Measurements from ENCODE around the gene PKP3. TPM values are rescaled to one million over a fixed set of nuclear protein-coding genes. Genes with fewer than 3 reads are reported as not detected.

Gene PKP3
- total and polyA plus RNA-seq, 2 donors (not counting 1 experiment from before 2014, with no cell fraction given), result 0.78 TPM; not detected in 1

- H3K27me3 Mint-ChIP-seq, result no peaks in the 10 kb centered on the region
- Histone ChIP-seq H3K79me2 (ENCODE audit: control insufficient read depth, insufficient read depth, low read length) (no peaks in the 10 kb centered on the region), H3K4me2 (replicated peaks; ENCODE audit: low read depth, low read length, poor library complexity, severe bottlenecking) (no peak overlapping the region), H2AFZ (ENCODE audit: insufficient read depth, low read depth, low read length, poor library complexity, severe bottlenecking) (no peak overlapping the region), H3K4me3 (ENCODE audit: control extremely low read depth in 1 of 5, extremely low read depth in 1 of 5, insufficient read depth in 1 of 5, low read depth in 2 of 5, low read length in 4 of 5) (no peak overlapping the region), H3K4me1 (ENCODE audit: control insufficient read depth in 2 of 2, insufficient read depth in 2 of 2, low read length in 2 of 2) (peaks cover 12 to 15% of the 10 kb centered on the region in 2 donors), H3K9ac (ENCODE audit: low read length) (no peak overlapping the region), H3K36me3 (replicated peaks in 1 of 2; ENCODE audit: control extremely low read depth in 1 of 2, control insufficient read depth in 1 of 2, extremely low read depth in 1 of 2, insufficient read depth in 2 of 2, low read length in 1 of 2) (no peaks in the 10 kb centered on the region), H3K27me3 (replicated peaks in 1 of 4; ENCODE audit: control extremely low read depth in 1 of 4, control insufficient read depth in 3 of 4, insufficient read depth in 4 of 4, low read length in 3 of 4) (peaks cover 0 to 11% (median 0%) of the 10 kb centered on the region in 4 experiments), H3K9me3 (ENCODE audit: control extremely low read depth in 1 of 3, control insufficient read depth in 2 of 3, insufficient read depth in 1 of 3, low read length in 2 of 3) (peaks cover 0 to 3% (median 0%) of the 10 kb centered on the region in 3 donors), H4K20me1 (ENCODE audit: control insufficient read depth, insufficient read depth, low read length, poor library complexity, severe bottlenecking) (no peaks in the 10 kb centered on the region), H3K27ac (ENCODE audit: low read length in 2 of 2) (no peak overlapping the region)
- CTCF ChIA-PET, result no interaction called here
- H3K9me3 Mint-ChIP-seq (ENCODE audit: insufficient read depth), result no peaks in the 10 kb centered on the region
- no peak overlapping the region for H3K4me3 Mint-ChIP-seq
- ATAC-seq (ENCODE audit: low read depth) (no peak), DNase-seq (no peak)
- no peak overlapping the region for H3K27ac Mint-ChIP-seq
- intact Hi-C loops (cut with micrococcal nuclease), result no loop called here
- POLR2A ChIA-PET, result no interaction called here
- H3K4me1 Mint-ChIP-seq, result peaks cover 3% of the 10 kb centered on the region
- no peak for TF ChIP-seq EZH2 (IDR thresholded peaks at IDR 0.05; ENCODE audit: borderline replicate concordance, insufficient read depth, low read depth, low read length, poor library complexity, severe bottlenecking)
- TF ChIP-seq CTCF (IDR thresholded peaks at IDR 0.05), result no peak
- WGBS (ENCODE audit: insufficient coverage), result 79% methylated on average over 21 of the region's 25 CpGs
Measured at GRCh38 chr11:394858-395655, 1.0 kb downstream of the PKP3 start.

GRCh38 chr11:395866-396265 lies 1.9 kb downstream of the PKP3 start:
- POLR2A ChIA-PET, result interaction anchor here (0.6 kb wide), 1 partner anchor 38 kb away, joined by 3 read pairs; no protein-coding TSS in a partner anchor
- no peaks in the 10 kb centered on the region for H3K9me3 Mint-ChIP-seq (ENCODE audit: insufficient read depth)
- TF ChIP-seq EZH2 (IDR thresholded peaks at IDR 0.05; ENCODE audit: borderline replicate concordance, insufficient read depth, low read depth, low read length, poor library complexity, severe bottlenecking) (no peak), CTCF (IDR thresholded peaks at IDR 0.05) (no peak)
- 92% methylated on average over 11 of the region's 11 CpGs for WGBS (ENCODE audit: insufficient coverage)
- H3K4me1 Mint-ChIP-seq, result peaks cover 3% of the 10 kb centered on the region
- Histone ChIP-seq H3K4me1 (ENCODE audit: control insufficient read depth in 2 of 2, insufficient read depth in 2 of 2, low read length in 2 of 2) (peaks cover 12 to 15% of the 10 kb centered on the region in 2 donors), H3K9me3 (ENCODE audit: control extremely low read depth in 1 of 3, control insufficient read depth in 2 of 3, insufficient read depth in 1 of 3, low read length in 2 of 3) (peaks cover 0 to 4% (median 0%) of the 10 kb centered on the region in 3 donors), H3K36me3 (replicated peaks in 1 of 2; ENCODE audit: control extremely low read depth in 1 of 2, control insufficient read depth in 1 of 2, extremely low read depth in 1 of 2, insufficient read depth in 2 of 2, low read length in 1 of 2) (no peaks in the 10 kb centered on the region), H3K27me3 (replicated peaks in 1 of 4; ENCODE audit: control extremely low read depth in 1 of 4, control insufficient read depth in 3 of 4, insufficient read depth in 4 of 4, low read length in 3 of 4) (peaks cover 0 to 13% (median 0%) of the 10 kb centered on the region in 4 experiments), H3K27ac (ENCODE audit: low read length in 2 of 2) (no peak overlapping the region), H4K20me1 (ENCODE audit: control insufficient read depth, insufficient read depth, low read length, poor library complexity, severe bottlenecking) (no peaks in the 10 kb centered on the region), H2AFZ (ENCODE audit: insufficient read depth, low read depth, low read length, poor library complexity, severe bottlenecking) (no peak overlapping the region), H3K4me3 (ENCODE audit: control extremely low read depth in 1 of 5, extremely low read depth in 1 of 5, insufficient read depth in 1 of 5, low read depth in 2 of 5, low read length in 4 of 5) (no peak overlapping the region), H3K79me2 (ENCODE audit: control insufficient read depth, insufficient read depth, low read length) (no peaks in the 10 kb centered on the region), H3K4me2 (replicated peaks; ENCODE audit: low read depth, low read length, poor library complexity, severe bottlenecking) (no peak overlapping the region), H3K9ac (ENCODE audit: low read length) (no peak overlapping the region)
- CTCF ChIA-PET, result interaction anchor here (1.0 to 2.3 kb wide), 4 partner anchors 11 to 145 kb away, joined by 3 to 11 read pairs (median 6); no protein-coding TSS in a partner anchor
- no peaks in the 10 kb centered on the region for H3K27me3 Mint-ChIP-seq
- ATAC-seq (ENCODE audit: low read depth) (no peak), DNase-seq (no peak)
- peak overlapping the region; percentile 57 for H3K4me3 Mint-ChIP-seq
- H3K27ac Mint-ChIP-seq, result no peak overlapping the region
- intact Hi-C loops (cut with micrococcal nuclease), result no loop called here
